SW480 (cell line): ENCODE measurements around the gene SPRED1.
"Not testable (repeated sequence)": the region's sequence is repeated elsewhere in the genome, so short reads cannot be mapped to it uniquely, and the experiment has no call there.

Experiments
- DNase-seq: peaks from one replicate; pipeline ENCODE4 v3.0.0-alpha.2; 2016; ENCODE audit warnings: low spot score

SPRED1 gene

GRCh38 chr15:38231436-38231835, 21.2 kb upstream of the SPRED1 start:
- DNase-seq: no peak

GRCh38 chr15:38237021-38237420, 15.6 kb upstream of the SPRED1 start:
- DNase-seq: not testable (repeated sequence)

GRCh38 chr15:38238311-38238710, 14.3 kb upstream of the SPRED1 start:
- DNase-seq: no peak

- DNase-seq: no peak
These were observed 10.6 kb upstream of the SPRED1 start for GRCh38 chr15:38242055-38242454.

GRCh38 chr15:38243278-38244055, 9.2 kb upstream of the SPRED1 start:
- no peak for DNase-seq

- DNase-seq: no peak
These were observed 5.3 kb upstream of the SPRED1 start for GRCh38 chr15:38247336-38247735.

GRCh38 chr15:38253351-38253781, 730 bp downstream of the SPRED1 start:
- DNase-seq: peak; percentile 51

GRCh38 chr15:38254051-38254883, 1.6 kb downstream of the SPRED1 start:
- peak; percentile 77 for DNase-seq

GRCh38 chr15:38255690-38256089, 3.1 kb downstream of the SPRED1 start:
- no peak for DNase-seq

- no peak for DNase-seq
These were observed 5.0 kb downstream of the SPRED1 start for GRCh38 chr15:38257676-38258075.

GRCh38 chr15:38259134-38259533, 6.5 kb downstream of the SPRED1 start:
- no peak for DNase-seq

- DNase-seq: no peak
These were observed 7.4 kb downstream of the SPRED1 start for GRCh38 chr15:38260077-38260476.

GRCh38 chr15:38263251-38263650, 10.6 kb downstream of the SPRED1 start:
- no peak for DNase-seq

- DNase-seq: no peak
These were observed 11.4 kb downstream of the SPRED1 start for GRCh38 chr15:38263996-38264395.

- no peak for DNase-seq
These were observed 13.8 kb downstream of the SPRED1 start for GRCh38 chr15:38266247-38266986.

GRCh38 chr15:38267421-38268022, 14.9 kb downstream of the SPRED1 start:
- no peak for DNase-seq

GRCh38 chr15:38271144-38271543, 18.5 kb downstream of the SPRED1 start:
- DNase-seq: no peak

GRCh38 chr15:38271895-38272294, 19.3 kb downstream of the SPRED1 start:
- no peak for DNase-seq

- not testable (repeated sequence) for DNase-seq
These were observed 19.8 kb downstream of the SPRED1 start for GRCh38 chr15:38272431-38272830.

GRCh38 chr15:38274135-38274534, 21.5 kb downstream of the SPRED1 start:
- no peak for DNase-seq

- DNase-seq: no peak
These were observed 23.3 kb downstream of the SPRED1 start for GRCh38 chr15:38275959-38276358.

- DNase-seq: not testable (repeated sequence)
These were observed 24.6 kb downstream of the SPRED1 start for GRCh38 chr15:38277281-38277680.
